HT-29 (cell line): ENCODE measurements around the gene C16orf78. TPM values are rescaled to one million over a fixed set of nuclear protein-coding genes. Genes with fewer than 3 reads are reported as not detected.

Experiments
- DNase-seq: peaks from one replicate; pipeline ENCODE4 v3.0.0-alpha.2; 2015; ENCODE audit warnings: low spot score
- total RNA-seq: library from RNA; depleted of rRNA; stranded (reverse); fragments of >200 nt; shearing (Covaris generic); gene quantifications from 2 replicates; pipeline ENCODE4 v1.2.3, GENCODE V29; 2014; rRNA removed

The C16orf78 gene
- total RNA-seq, 1 experiment from 2014 or later, result not detected

GRCh38 chr16:49428808-49429207 is 55.2 kb downstream of the C16orf78 start:
- DNase-seq, result no peak

GRCh38 chr16:49431040-49431439 is 57.4 kb downstream of the C16orf78 start:
- DNase-seq, result no peak

- DNase-seq, result no peak
Observed at GRCh38 chr16:49431591-49432290, 58.1 kb downstream of the C16orf78 start.

GRCh38 chr16:49434733-49435132 is 61.1 kb downstream of the C16orf78 start:
- DNase-seq, result no peak

GRCh38 chr16:49436181-49436580 is 62.6 kb downstream of the C16orf78 start:
- DNase-seq, result no peak

- DNase-seq, result no peak
Observed at GRCh38 chr16:49437344-49437743, 63.7 kb downstream of the C16orf78 start.

GRCh38 chr16:49439050-49439449 is 65.4 kb downstream of the C16orf78 start:
- DNase-seq, result no peak

- DNase-seq, result no peak
Observed at GRCh38 chr16:49439676-49440075, 66.1 kb downstream of the C16orf78 start.

- no peak for DNase-seq
Observed at GRCh38 chr16:49440156-49441065, 66.8 kb downstream of the C16orf78 start.

GRCh38 chr16:49441366-49441780 is 67.8 kb downstream of the C16orf78 start:
- no peak for DNase-seq

- DNase-seq, result no peak
Observed at GRCh38 chr16:49442805-49443204, 69.2 kb downstream of the C16orf78 start.

- no peak for DNase-seq
Observed at GRCh38 chr16:49443576-49443975, 70.0 kb downstream of the C16orf78 start.

- DNase-seq, result no peak
Observed at GRCh38 chr16:49446805-49447204, 73.2 kb downstream of the C16orf78 start.

Other genes starting within 250 kb of the C16orf78 start
- 0.39 and 2.5 TPM in 2 replicates for gene CBLN1, start 92.0 kb upstream of the C16orf78 start, total RNA-seq